Neural cell (in vitro differentiated cells): ENCODE data around the gene METTL26. TPM values are rescaled to one million over a fixed set of nuclear protein-coding genes. Genes with fewer than 3 reads are reported as not detected.

Experiments
- H2AFZ ChIP-seq: fragments of 200-600, 300-800 bp; sonication (generic), shearing (Covaris generic); 2 replicates; pipeline ENCODE4 v1.6.0; 2014; ENCODE audit warnings: low read depth, mild to moderate bottlenecking, antibody characterized with exemption, low read length, moderate library complexity
- H3F3A ChIP-seq: fragments of 200-600 bp; shearing (Covaris generic); 2 replicates; pipeline ENCODE4 v1.6.1; 2016; ENCODE audit warnings: mild to moderate bottlenecking, moderate library complexity, mixed read lengths, antibody characterized with exemption, low read length; ENCODE audit not compliant: insufficient read depth, poor library complexity, severe bottlenecking
- H3K27ac ChIP-seq: fragments of 200-600, 300-800 bp; sonication (generic), shearing (Covaris generic); 2 replicates; pipeline ENCODE4 v1.5.1; 2014; ENCODE audit warnings: mild to moderate bottlenecking, low read length, moderate library complexity
- H3K27me3 ChIP-seq: fragments of 300-800, 200-600 bp; sonication (generic), shearing (Covaris generic); 2 replicates; pipeline ENCODE4 v1.6.0; 2014; ENCODE audit warnings: mild to moderate bottlenecking, low read depth, low read length, moderate library complexity; ENCODE audit not compliant: insufficient read depth
- H3K36me3 ChIP-seq: fragments of 300-800, 200-600 bp; sonication (generic), shearing (Covaris generic); 2 replicates; pipeline ENCODE4 v1.5.1; 2014; ENCODE audit warnings: mild to moderate bottlenecking, antibody characterized with exemption, low read length, moderate library complexity; ENCODE audit not compliant: insufficient read depth
- H3K4me2 ChIP-seq: fragments of 300-800, 200-600 bp; sonication (generic), shearing (Covaris generic); 2 replicates; pipeline ENCODE4 v1.6.0; 2014; ENCODE audit warnings: mild to moderate bottlenecking, low read length
- H3K4me3 ChIP-seq: fragments of 300-800, 200-600 bp; sonication (generic), shearing (Covaris generic); 2 replicates; pipeline ENCODE4 v1.5.1; 2014; ENCODE audit warnings: mild to moderate bottlenecking, low read length, moderate library complexity
- H3K79me2 ChIP-seq: fragments of 200-600 bp; shearing (Covaris generic); replicated peaks from 2 replicates; pipeline ENCODE4 v1.6.0; 2014; ENCODE audit warnings: mild to moderate bottlenecking, low read length, moderate library complexity; ENCODE audit not compliant: insufficient read depth
- H3K9ac ChIP-seq: fragments of 300-800, 200-600 bp; sonication (generic), shearing (Covaris generic); 2 replicates; pipeline ENCODE4 v1.6.1; 2016; ENCODE audit warnings: mild to moderate bottlenecking, low read length, mixed read lengths
- H3K9me2 ChIP-seq: fragments of 200-600 bp; shearing (Covaris generic); 2 replicates; pipeline ENCODE4 v1.6.1; 2016; ENCODE audit warnings: mild to moderate bottlenecking, low read length, mixed read lengths; ENCODE audit not compliant: insufficient read depth
- H3K9me3 ChIP-seq: fragments of 200-600, 300-800 bp; sonication (generic), shearing (Covaris generic); 2 replicates; pipeline ENCODE4 v1.6.1; 2016; ENCODE audit warnings: mild to moderate bottlenecking, mixed run types, low read length, moderate library complexity, mixed read lengths
- H4K20me1 ChIP-seq: fragments of 200-600 bp; shearing (Covaris generic); 2 replicates; pipeline ENCODE4 v1.6.1; 2016; ENCODE audit warnings: mild to moderate bottlenecking, mixed run types; ENCODE audit not compliant: insufficient read depth
- EP300 ChIP-seq: fragments of 450-650 bp; conservative IDR thresholded peaks from 2 replicates; pipeline ENCODE4 v1.6.1; 2014; ENCODE audit warnings: antibody characterized with exemption, mild to moderate bottlenecking, moderate library complexity; ENCODE audit not compliant: poor library complexity, severe bottlenecking
- EZH2 ChIP-seq: fragments of 200-600, 300-800 bp; shearing (Covaris generic), sonication (generic); IDR thresholded peaks from 2 replicates; pipeline ENCODE4 v1.6.1; 2014; ENCODE audit warnings: antibody characterized with exemption, low read length, borderline replicate concordance, mild to moderate bottlenecking; ENCODE audit not compliant: insufficient read depth, poor library complexity, severe bottlenecking
- MXI1 ChIP-seq: fragments of 450-650 bp; conservative IDR thresholded peaks from 2 replicates; pipeline ENCODE4 v1.6.1; 2014; ENCODE audit warnings: antibody characterized with exemption, mild to moderate bottlenecking; ENCODE audit not compliant: poor library complexity, severe bottlenecking
- POLR2AphosphoS5 ChIP-seq: IDR thresholded peaks from 2 replicates; pipeline ENCODE4 v1.6.1; 2012
- RAD21 ChIP-seq: fragments of 450-650 bp; conservative IDR thresholded peaks from 2 replicates; pipeline ENCODE4 v1.6.1; 2014; ENCODE audit warnings: antibody characterized with exemption, mild to moderate bottlenecking, moderate library complexity
- SMC3 ChIP-seq: fragments of 450-650 bp; conservative IDR thresholded peaks from 2 replicates; pipeline ENCODE4 v1.6.1; 2014; ENCODE audit warnings: antibody characterized with exemption, mild to moderate bottlenecking, moderate library complexity; ENCODE audit not compliant: poor library complexity
- TAF1 ChIP-seq: IDR thresholded peaks from 2 replicates; pipeline ENCODE4 v1.6.1; 2012; ENCODE audit warnings: low read depth
- polyA plus RNA-seq: library from polyadenylated mRNA; depleted of rRNA; stranded (reverse); fragments of >200 nt; gene quantifications from 2 replicates; pipeline ENCODE4 v1.2.3, GENCODE V29; 2014
- TF ChIP-seq, protein P1 (sequence below): fragments of 450-650 bp; IDR thresholded peaks from 2 replicates; pipeline ENCODE4 v1.5.1; 2014; ENCODE audit warnings: antibody characterized with exemption, mild to moderate bottlenecking, moderate library complexity; ENCODE audit not compliant: poor library complexity, severe bottlenecking
- TF ChIP-seq, protein P2 (sequence below): IDR thresholded peaks from 2 replicates; pipeline ENCODE4 v1.6.1; 2012; ENCODE audit warnings: borderline replicate concordance

Gene METTL26
- polyA plus RNA-seq, 1 donor from 2014 or later = 127 TPM

- Histone ChIP-seq H3K9ac (no peak overlapping the region), H3K9me2 (no peaks in the 10 kb centered on the region), H3K36me3 (no peaks in the 10 kb centered on the region), H3K79me2 (no peaks in the 10 kb centered on the region), H3F3A (no peaks in the 10 kb centered on the region), H3K27ac (no peak overlapping the region), H2AFZ (no peak overlapping the region), H3K4me2 (no peak overlapping the region), H3K4me3 (no peak overlapping the region), H3K27me3 (no peaks in the 10 kb centered on the region), H3K9me3 (no peaks in the 10 kb centered on the region), H4K20me1 (no peaks in the 10 kb centered on the region)
- no peak for TF ChIP-seq MXI1
- TF ChIP-seq, protein P1, sequence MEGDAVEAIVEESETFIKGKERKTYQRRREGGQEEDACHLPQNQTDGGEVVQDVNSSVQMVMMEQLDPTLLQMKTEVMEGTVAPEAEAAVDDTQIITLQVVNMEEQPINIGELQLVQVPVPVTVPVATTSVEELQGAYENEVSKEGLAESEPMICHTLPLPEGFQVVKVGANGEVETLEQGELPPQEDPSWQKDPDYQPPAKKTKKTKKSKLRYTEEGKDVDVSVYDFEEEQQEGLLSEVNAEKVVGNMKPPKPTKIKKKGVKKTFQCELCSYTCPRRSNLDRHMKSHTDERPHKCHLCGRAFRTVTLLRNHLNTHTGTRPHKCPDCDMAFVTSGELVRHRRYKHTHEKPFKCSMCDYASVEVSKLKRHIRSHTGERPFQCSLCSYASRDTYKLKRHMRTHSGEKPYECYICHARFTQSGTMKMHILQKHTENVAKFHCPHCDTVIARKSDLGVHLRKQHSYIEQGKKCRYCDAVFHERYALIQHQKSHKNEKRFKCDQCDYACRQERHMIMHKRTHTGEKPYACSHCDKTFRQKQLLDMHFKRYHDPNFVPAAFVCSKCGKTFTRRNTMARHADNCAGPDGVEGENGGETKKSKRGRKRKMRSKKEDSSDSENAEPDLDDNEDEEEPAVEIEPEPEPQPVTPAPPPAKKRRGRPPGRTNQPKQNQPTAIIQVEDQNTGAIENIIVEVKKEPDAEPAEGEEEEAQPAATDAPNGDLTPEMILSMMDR = peak; percentile 28
These were observed 24.5 kb upstream of the METTL26 start for GRCh38 chr16:660459-661183.

DNA sequence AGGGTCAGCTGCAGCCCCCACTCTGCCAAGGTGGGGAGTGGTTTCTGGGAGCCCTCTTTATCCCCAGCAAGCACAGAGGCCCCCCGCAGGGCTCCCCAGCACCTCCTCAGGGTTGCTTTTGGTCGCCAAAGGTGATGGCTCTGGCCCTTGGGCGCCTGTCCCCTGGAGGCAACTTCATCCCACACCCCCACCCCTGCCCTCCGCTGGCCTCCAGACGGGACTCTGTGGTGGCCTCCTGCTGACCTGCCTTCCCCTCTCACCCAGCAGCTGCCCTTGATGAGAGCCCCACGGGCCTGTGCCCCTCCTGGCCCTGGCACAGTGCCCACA lies 24.0 kb upstream of the METTL26 start:
- Histone ChIP-seq H3K4me2 (no peak overlapping the region), H3K79me2 (no peaks in the 10 kb centered on the region), H3K27me3 (no peaks in the 10 kb centered on the region), H3K9ac (no peak overlapping the region), H4K20me1 (no peaks in the 10 kb centered on the region), H3K36me3 (no peaks in the 10 kb centered on the region), H2AFZ (no peak overlapping the region), H3K4me3 (no peak overlapping the region), H3K9me2 (no peaks in the 10 kb centered on the region), H3K27ac (no peak overlapping the region), H3F3A (no peaks in the 10 kb centered on the region), H3K9me3 (no peaks in the 10 kb centered on the region)
- TF ChIP-seq SMC3 = no peak
- no peak for TF ChIP-seq POLR2AphosphoS5
- TF ChIP-seq EP300 = no peak
- TF ChIP-seq TAF1 = no peak
- TF ChIP-seq RAD21 = no peak
- no peak for TF ChIP-seq MXI1
- no peak for TF ChIP-seq EZH2
- TF ChIP-seq, protein P1 = no peak
- TF ChIP-seq, protein P2, sequence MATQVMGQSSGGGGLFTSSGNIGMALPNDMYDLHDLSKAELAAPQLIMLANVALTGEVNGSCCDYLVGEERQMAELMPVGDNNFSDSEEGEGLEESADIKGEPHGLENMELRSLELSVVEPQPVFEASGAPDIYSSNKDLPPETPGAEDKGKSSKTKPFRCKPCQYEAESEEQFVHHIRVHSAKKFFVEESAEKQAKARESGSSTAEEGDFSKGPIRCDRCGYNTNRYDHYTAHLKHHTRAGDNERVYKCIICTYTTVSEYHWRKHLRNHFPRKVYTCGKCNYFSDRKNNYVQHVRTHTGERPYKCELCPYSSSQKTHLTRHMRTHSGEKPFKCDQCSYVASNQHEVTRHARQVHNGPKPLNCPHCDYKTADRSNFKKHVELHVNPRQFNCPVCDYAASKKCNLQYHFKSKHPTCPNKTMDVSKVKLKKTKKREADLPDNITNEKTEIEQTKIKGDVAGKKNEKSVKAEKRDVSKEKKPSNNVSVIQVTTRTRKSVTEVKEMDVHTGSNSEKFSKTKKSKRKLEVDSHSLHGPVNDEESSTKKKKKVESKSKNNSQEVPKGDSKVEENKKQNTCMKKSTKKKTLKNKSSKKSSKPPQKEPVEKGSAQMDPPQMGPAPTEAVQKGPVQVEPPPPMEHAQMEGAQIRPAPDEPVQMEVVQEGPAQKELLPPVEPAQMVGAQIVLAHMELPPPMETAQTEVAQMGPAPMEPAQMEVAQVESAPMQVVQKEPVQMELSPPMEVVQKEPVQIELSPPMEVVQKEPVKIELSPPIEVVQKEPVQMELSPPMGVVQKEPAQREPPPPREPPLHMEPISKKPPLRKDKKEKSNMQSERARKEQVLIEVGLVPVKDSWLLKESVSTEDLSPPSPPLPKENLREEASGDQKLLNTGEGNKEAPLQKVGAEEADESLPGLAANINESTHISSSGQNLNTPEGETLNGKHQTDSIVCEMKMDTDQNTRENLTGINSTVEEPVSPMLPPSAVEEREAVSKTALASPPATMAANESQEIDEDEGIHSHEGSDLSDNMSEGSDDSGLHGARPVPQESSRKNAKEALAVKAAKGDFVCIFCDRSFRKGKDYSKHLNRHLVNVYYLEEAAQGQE = no peak
